Measurements from ENCODE around the gene YIPF3. TPM values are rescaled to one million over a fixed set of nuclear protein-coding genes. Genes with fewer than 3 reads are reported as not detected.

YIPF3 gene
- total RNA-seq, 1 donor from 2014 or later = 77.7 TPM

DNA sequence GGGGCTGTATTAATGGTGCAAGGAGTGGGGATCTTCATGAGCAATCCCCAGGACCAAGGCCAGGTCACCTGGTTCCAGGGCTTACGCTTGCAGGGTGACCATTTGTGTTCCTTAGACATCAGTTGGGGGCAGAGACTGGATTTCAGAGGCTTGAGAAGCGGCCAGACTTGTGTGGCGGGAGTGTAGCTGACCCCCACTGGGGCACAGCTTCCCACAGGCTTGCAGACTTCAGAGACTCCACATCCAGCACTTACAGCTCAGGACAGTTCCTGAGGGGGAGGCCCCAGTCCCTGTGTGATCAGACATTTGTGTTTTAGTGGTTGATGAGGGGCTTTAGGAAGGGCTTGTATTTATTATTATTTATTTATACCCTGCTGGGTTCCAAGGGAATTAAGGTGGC lies 24.1 kb downstream of the YIPF3 start:
- DNase-seq (ENCODE audit: low read depth) = no peak
- TF ChIP-seq, protein P1, sequence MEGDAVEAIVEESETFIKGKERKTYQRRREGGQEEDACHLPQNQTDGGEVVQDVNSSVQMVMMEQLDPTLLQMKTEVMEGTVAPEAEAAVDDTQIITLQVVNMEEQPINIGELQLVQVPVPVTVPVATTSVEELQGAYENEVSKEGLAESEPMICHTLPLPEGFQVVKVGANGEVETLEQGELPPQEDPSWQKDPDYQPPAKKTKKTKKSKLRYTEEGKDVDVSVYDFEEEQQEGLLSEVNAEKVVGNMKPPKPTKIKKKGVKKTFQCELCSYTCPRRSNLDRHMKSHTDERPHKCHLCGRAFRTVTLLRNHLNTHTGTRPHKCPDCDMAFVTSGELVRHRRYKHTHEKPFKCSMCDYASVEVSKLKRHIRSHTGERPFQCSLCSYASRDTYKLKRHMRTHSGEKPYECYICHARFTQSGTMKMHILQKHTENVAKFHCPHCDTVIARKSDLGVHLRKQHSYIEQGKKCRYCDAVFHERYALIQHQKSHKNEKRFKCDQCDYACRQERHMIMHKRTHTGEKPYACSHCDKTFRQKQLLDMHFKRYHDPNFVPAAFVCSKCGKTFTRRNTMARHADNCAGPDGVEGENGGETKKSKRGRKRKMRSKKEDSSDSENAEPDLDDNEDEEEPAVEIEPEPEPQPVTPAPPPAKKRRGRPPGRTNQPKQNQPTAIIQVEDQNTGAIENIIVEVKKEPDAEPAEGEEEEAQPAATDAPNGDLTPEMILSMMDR (conservative IDR thresholded peaks at IDR 0.05; ENCODE audit: low read depth, low read length) = no peak
- H3K4me3 ChIP-seq (ENCODE audit: low read depth, low read length) = no peak overlapping the region

GRCh38 chr6:43491750-43492661 lies 24.7 kb downstream of the YIPF3 start:
- TF ChIP-seq, protein P1 (conservative IDR thresholded peaks at IDR 0.05; ENCODE audit: low read depth, low read length) = no peak
- DNase-seq (ENCODE audit: low read depth) = no peak
- no peak overlapping the region for H3K4me3 ChIP-seq (ENCODE audit: low read depth, low read length)

DNA sequence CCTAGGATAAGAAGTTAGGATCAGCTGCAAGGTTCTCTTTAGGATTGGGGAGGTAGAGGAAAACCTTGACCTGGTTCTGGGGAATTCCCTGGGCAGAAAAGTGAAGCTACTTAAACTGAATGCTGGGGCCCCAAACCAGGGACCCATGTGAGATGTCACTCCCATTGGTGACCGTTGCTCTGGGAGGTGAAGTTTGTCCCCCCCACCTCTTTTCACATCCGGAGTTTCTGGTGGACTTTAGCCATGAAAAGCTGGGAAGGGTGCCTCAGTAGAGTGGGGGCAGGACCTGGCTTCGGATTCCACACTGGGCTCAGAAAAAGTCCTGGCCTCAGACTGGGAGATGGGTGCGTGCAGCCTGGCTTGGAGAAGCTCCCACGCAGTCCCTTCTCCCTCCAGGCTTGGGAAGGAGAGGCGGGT lies 26.2 kb downstream of the YIPF3 start:
- H3K4me3 ChIP-seq (ENCODE audit: low read depth, low read length) = no peak overlapping the region
- no peak for DNase-seq (ENCODE audit: low read depth)
- TF ChIP-seq, protein P1 (conservative IDR thresholded peaks at IDR 0.05; ENCODE audit: low read depth, low read length) = no peak

- DNase-seq (ENCODE audit: low read depth) = no peak
- TF ChIP-seq, protein P1 (conservative IDR thresholded peaks at IDR 0.05; ENCODE audit: low read depth, low read length) = no peak
- no peak overlapping the region for H3K4me3 ChIP-seq (ENCODE audit: low read depth, low read length)
Measured at GRCh38 chr6:43489277-43490072, 27.3 kb downstream of the YIPF3 start.

DNA sequence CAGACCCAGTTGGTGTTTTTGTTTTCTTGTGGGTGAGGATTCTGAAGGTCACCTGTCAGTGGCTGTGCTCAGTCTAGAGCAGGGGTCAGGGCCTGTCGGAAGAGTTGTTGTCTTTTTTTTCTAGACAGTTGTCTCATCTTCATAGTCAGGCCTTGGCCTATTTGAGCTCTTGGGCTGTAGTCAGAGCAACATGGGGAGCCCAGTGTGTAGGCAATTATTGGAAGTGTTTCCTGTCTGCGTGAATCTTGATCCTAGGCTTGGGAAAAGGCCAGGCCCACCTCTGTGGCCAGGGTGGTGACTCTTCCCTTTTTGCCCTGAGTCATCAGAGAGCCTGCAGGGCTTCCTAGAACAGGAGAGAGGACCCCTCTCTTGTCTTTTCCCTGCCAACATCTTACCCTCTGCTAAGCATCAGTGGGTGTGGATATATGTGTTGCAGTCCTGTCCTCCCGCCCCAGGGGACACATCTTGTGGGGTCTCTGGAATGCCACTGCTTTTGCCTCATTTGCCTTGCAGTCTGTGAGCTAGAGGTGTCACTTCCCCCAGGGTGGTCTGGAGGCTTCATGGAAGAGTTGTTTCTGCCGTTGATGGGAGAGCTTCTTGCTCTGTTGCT lies 28.0 kb downstream of the YIPF3 start:
- H3K4me3 ChIP-seq (ENCODE audit: low read depth, low read length) = no peak overlapping the region
- TF ChIP-seq, protein P1 (conservative IDR thresholded peaks at IDR 0.05; ENCODE audit: low read depth, low read length) = no peak
- DNase-seq (ENCODE audit: low read depth) = no peak

GRCh38 chr6:43481591-43482236 lies 35.0 kb downstream of the YIPF3 start:
- no peak overlapping the region for H3K4me3 ChIP-seq (ENCODE audit: low read depth, low read length)
- DNase-seq (ENCODE audit: low read depth) = no peak
- TF ChIP-seq, protein P1 (conservative IDR thresholded peaks at IDR 0.05; ENCODE audit: low read depth, low read length) = no peak
